NCI-H128 (cell line): ENCODE data around the gene ARHGAP22.

Experiments
- DNase-seq: peaks from one replicate; lab custom pipeline; 2025; ENCODE audit not compliant: unreplicated experiment; lab: John Stamatoyannopoulos, UW

ARHGAP22 gene

DNA sequence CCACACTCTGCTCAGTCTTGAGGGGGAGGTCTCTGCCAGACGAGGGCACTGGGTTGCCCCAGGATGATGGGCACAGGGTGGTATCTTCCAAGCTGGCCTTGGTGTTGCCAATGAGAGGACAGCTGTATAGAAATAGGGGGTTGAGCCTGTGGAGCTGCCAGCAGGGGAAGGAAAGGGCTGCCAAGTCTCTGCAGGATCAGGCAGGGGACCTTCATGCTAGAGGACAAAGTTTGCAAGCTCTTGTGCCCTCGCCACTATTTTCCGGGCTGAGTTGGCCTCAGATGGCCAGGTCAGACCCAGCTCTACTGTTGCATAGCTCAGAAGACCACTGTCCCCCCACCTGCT lies 68.7 kb downstream of the ARHGAP22 start:
- no peak for DNase-seq

DNA sequence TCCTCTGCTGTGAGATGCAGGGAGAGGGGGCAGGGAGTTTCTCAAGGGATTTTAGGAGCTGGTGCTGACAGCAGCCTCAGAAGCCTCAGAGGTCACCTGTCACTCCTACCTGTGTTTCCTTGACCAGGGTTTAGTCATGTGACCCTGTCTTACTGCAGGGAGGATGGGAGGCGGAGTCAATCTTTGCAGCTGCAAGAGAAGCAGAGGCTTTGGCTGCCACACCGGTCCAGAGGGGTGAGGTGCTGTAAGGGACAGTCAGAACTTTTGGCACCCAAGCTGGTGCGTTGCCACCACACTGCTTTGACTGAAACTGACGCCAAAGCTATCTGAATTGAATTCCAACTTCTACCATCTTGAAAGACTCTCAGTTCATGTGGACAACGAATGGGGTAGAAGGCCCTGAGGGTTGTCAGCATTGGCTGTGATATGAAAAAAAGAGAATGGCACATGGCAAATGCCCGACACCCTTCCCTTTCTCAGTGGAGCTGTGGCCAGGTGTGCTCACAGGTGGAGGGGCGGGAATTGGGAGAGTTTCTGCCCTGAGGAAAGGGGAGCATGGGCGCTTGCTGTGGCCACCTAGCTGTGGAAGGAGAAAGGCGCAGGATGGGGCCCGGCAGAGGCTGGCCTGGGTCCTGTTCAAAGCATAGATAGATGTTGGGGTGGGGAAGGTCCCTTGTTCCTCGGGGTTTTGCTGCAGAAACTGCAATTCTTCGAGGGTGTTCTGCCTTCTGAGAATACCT lies 69.3 kb downstream of the ARHGAP22 start:
- no peak for DNase-seq

DNA sequence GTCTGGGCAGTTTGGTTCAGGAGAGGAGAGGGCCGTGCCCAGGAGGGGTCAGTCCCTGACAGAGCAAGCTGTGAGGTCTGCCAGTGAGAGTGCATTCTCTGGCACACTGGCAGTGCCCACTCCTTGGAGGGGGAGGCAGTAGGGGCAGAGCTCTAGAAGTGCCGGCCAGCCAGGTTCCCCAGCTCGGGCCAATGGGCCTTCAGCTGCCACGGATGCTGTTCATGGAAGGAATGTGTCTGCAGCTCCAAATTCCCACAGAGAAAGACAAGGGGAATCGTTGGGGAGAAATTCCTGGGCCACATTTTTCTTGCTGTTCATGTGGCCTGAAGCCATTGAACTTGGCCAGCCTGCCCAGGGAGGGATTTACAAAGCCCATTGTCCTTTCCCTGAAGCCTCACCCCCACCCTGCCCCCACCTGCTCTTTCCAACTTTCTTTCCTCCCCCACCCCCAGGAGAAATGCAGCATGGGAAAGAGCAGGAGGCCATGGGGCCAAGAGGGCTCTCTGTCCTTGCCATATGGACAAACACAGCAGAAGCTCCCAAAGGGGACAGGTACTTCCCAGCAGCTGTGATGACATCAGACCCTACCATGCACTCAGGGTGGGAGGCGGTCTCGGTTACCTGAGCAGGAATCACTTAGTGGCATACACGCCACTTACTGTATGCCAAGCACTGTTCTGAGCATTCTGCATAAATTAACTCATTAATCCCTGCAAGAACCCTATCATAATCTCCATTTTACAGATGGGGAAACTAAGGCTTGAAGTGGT lies 70.7 kb downstream of the ARHGAP22 start:
- DNase-seq: no peak

DNA sequence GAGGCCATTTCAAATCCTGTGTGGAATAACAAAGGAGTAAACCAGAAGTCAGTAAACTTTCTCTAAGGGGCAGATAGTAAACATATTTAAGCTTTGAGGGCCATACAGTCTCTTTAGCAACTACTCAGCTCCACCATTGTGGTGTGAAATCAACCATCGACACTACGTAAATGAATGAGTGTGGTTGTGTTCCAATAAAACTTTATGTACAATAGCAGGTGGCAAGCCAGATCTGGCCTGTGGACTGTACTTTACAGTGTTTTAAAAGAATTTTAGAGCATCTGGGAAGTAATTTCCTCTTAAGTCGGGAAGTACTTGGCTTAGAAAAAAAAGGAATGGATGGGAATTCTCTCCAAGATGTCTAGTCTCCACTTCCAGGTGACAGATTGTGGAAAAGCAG lies 71.3 kb downstream of the ARHGAP22 start:
- no peak for DNase-seq

DNA sequence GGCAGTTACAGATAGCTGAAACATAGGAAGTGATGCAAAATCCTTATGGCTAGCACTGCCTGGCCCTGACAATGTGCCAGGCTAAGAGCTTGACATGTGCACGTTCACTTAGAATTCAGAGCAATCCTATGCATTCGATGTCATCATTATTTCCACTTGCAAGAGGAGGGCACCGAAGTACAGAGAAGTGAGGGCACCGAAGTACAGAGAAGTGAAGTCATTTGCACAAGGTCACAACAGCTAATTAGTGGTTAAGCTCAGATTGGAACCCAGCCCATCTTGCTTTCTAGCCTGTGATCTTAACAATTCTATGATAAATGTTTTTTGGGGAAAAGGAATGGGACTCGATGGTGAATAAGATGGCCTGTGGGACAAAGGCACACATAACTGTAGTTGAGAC lies 73.4 kb downstream of the ARHGAP22 start:
- no peak for DNase-seq

DNA sequence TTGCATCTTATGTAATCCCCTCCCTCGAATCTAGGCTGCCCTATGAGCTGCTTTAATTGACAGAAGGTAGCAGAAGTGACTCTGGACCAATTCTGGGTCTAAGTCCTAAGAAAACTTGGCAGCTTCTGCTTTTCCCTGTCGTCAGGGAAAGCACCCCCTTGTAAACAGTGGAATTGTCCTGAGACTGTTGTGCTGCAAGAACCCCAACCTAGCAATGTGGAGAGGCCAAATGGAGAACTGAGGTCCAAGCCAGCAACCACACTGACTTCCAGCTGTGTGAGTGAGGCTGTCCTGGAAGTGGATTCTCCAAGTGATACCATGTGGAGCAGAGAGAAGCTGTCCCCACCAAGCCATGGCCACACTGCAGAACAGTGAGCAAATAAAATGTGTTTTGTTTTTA lies 75.5 kb downstream of the ARHGAP22 start:
- DNase-seq: no peak

- no peak for DNase-seq
Observed at GRCh38 chr10:48527756-48528155, 77.1 kb downstream of the ARHGAP22 start.

- no peak for DNase-seq
Observed at GRCh38 chr10:48526846-48527505, 77.9 kb downstream of the ARHGAP22 start.

DNA sequence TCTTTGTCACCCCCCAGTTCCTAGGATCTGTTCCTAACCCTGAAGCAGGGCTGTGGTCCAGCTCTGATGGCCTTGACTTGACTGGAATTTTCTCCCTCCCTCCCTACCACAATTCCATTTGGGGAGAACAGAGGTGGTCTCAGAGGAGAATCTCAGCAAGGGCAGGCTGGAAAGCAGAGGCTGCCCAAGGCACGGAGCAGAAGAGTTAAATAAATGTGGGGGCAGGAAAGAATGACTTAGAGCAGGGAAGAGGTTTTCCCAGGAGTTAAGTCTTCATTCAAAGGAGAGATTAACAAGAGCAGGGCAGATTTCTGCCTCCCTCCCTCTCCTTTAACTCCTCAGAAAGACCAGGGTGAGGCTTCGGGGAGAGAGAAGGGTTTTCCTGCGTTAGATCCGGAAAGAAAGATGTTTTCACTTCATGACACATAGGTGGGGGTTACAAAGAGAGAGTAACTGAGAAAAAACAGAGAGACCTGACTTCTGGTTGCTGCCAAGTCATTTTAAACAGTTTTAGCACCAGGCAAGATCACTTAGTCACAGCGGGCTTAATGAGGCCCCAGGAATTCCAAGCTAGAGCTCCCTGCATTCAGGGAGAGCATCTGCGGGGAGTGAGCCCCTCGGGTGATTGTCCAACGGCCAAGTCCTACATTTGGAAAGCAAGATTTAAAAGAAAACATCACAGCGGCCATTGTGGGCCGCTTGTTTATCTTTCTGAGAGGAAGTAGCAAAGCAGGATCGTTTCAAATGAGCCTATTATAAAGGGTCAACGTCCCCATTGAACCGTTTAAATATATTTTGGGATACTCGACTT lies 78.7 kb downstream of the ARHGAP22 start:
- DNase-seq: no peak

GRCh38 chr10:48525113-48525512 lies 79.8 kb downstream of the ARHGAP22 start:
- no peak for DNase-seq

GRCh38 chr10:48523820-48524758 lies 80.8 kb downstream of the ARHGAP22 start:
- DNase-seq: no peak

DNA sequence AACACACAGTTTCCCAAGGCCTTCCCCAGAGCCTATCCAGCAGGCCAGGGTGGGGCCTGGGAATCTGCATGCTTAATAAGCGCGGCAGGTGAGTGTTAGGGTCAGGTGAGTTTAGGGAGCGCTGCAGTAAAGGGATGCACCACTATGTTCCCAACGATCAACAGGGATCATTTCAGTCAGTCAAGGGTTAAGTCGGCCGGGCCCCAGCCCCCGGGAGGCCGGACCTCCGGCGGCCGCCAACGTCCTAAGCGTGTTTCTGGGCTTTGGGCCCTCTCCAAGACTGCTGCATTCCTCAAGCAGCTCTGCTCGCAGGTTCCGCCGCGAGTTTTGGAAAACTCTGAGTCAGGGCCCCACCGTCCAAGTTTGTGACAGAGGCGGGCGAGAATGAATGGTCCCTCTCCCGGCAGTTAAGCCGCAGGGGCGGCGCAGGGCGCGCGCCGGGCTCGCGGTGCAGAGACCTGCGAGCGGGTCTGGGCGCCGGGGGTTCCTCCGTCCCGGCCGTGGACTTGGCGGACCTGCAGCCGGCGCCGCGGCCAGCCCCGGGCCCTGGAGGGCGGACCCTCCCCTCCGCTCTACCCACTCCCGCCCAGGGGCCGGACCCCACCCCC lies 81.6 kb downstream of the ARHGAP22 start:
- DNase-seq: no peak

DNA sequence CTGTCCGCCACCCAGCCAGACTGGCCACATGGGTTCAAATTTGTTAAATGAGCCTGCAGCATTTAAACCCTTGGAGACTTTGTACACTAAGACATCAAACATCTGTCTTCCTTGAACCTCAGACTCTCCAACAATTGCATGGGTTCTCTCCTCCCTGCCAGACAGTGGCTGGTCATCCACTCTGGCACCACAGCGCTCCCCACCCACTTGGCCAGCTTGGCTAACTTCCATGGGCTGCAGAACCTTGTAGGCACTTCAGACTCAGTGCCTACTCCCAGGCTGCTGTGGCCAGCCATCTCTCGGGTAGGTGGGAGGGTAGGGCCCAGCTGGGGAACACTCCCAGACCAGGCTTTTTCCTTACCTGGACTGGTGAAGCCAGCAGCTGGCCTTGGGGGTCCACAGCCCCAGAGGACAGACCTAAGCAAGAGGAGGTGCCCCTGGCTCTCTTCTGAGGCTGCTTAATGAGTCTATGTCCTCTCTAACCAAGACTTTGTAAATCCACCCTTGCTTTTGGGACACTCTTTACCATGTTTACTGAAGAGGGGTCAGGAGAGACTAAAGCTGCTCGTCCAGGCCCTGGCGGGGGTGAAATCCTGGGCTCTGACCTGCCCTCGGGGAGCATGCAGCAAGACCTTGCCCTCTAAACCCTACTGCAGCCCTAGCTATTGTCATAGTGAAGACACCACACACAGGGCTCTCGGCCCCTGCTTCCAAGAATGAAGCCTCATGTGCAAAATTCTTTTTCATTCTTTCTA lies 82.7 kb downstream of the ARHGAP22 start:
- no peak for DNase-seq

- no peak for DNase-seq
Observed at GRCh38 chr10:48520594-48520993, 84.3 kb downstream of the ARHGAP22 start.

- no peak for DNase-seq
Observed at GRCh38 chr10:48520184-48520506, 84.7 kb downstream of the ARHGAP22 start.

- DNase-seq: no peak
Observed at GRCh38 chr10:48519481-48520183, 85.2 kb downstream of the ARHGAP22 start.

DNA sequence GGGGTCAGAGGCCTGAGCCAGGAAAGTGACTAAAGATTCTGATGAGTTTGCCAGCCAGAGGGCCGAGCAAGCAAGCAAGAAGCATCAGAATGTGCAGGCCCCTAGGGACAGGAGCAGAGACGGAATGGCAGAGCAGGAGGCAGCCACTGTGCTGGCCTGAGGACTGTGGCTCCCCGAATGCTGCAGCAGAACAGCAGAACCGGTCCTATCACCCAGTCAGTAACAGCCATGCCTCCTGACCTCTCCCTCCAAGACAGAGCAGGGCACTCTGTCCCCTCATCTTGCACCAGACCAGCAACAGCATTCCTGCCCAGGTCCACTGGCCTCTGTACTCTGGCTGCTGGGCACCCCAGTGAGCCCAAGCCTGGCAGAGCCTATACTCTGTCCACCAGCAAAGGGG lies 85.9 kb downstream of the ARHGAP22 start:
- DNase-seq: no peak

- no peak for DNase-seq
Observed at GRCh38 chr10:48517911-48518811, 86.7 kb downstream of the ARHGAP22 start.
